H9 (cell line): ENCODE data around the gene ACER3. TPM values are rescaled to one million over a fixed set of nuclear protein-coding genes. Genes with fewer than 3 reads are reported as not detected.
A peak's percentile ranks its signal among the peaks of the same experiment; 100 is the strongest.

ENCODE experiments used
- DNase-seq: peaks from one replicate; pipeline ENCODE4 v3.0.0-alpha.2; 2017
- H2AFZ ChIP-seq: one replicate; pipeline ENCODE4 v1.6.1; 2013; ENCODE audit warnings: mild to moderate bottlenecking, low read length, control low read depth, moderate library complexity
- H2AK5ac ChIP-seq: 2 replicates; pipeline ENCODE4 v1.6.1; 2013; ENCODE audit warnings: low read length, control low read depth, mixed read lengths; ENCODE audit not compliant: insufficient read length
- H2BK120ac ChIP-seq: one replicate; pipeline ENCODE4 v1.6.1; 2013; ENCODE audit warnings: low read depth, mild to moderate bottlenecking, low read length, control low read depth, inconsistent platforms; ENCODE audit not compliant: poor library complexity, severe bottlenecking
- H2BK12ac ChIP-seq: 2 replicates; pipeline ENCODE4 v1.6.1; 2013; ENCODE audit warnings: low read length, control low read depth, mixed read lengths, low read depth; ENCODE audit not compliant: insufficient read length
- H2BK15ac ChIP-seq: 2 replicates; pipeline ENCODE4 v1.6.1; 2013; ENCODE audit warnings: low read depth, low read length, control low read depth
- H2BK20ac ChIP-seq: one replicate; pipeline ENCODE4 v1.6.1; 2013; ENCODE audit warnings: low read depth, mild to moderate bottlenecking, low read length, control low read depth, inconsistent platforms; ENCODE audit not compliant: poor library complexity, severe bottlenecking
- H2BK5ac ChIP-seq: 2 replicates; pipeline ENCODE4 v1.6.1; 2013; ENCODE audit warnings: low read length, control low read depth, mixed read lengths; ENCODE audit not compliant: insufficient read length
- H3K14ac ChIP-seq: 2 replicates; pipeline ENCODE4 v1.6.1; 2013; ENCODE audit warnings: low read length, control low read depth; ENCODE audit not compliant: insufficient read depth
- H3K18ac ChIP-seq: 2 replicates; pipeline ENCODE4 v1.6.1; 2013; ENCODE audit warnings: low read depth, mild to moderate bottlenecking, mixed read lengths, low read length, control low read depth; ENCODE audit not compliant: insufficient read length
- H3K23ac ChIP-seq: 2 replicates; pipeline ENCODE4 v1.6.1; 2013; ENCODE audit warnings: low read length, control low read depth, mixed read lengths, low read depth; ENCODE audit not compliant: insufficient read length
- H3K23me2 ChIP-seq: 2 replicates; pipeline ENCODE4 v1.6.1; 2013; ENCODE audit warnings: low read depth, mild to moderate bottlenecking, mixed read lengths, low read length, control low read depth; ENCODE audit not compliant: insufficient read length, poor library complexity, severe bottlenecking
- H3K27ac ChIP-seq: 2 replicates; pipeline ENCODE4 v1.5.1; 2013; ENCODE audit warnings: low read length, control low read depth, mixed read lengths, low read depth; ENCODE audit not compliant: insufficient read length
- H3K27me3 ChIP-seq: 2 replicates; pipeline ENCODE4 v1.6.1; 2013; ENCODE audit warnings: low read length, control low read depth, inconsistent platforms; ENCODE audit not compliant: insufficient read depth
- H3K4ac ChIP-seq: 2 replicates; pipeline ENCODE4 v1.6.1; 2013; ENCODE audit warnings: low read depth, mild to moderate bottlenecking, control low read depth, inconsistent platforms, low read length, moderate library complexity
- H3K4me1 ChIP-seq: 2 replicates; pipeline ENCODE4 v1.6.1; 2013; ENCODE audit warnings: low read length, control low read depth, inconsistent platforms; ENCODE audit not compliant: insufficient read depth
- H3K4me2 ChIP-seq: 2 replicates; pipeline ENCODE4 v1.6.1; 2013; ENCODE audit warnings: low read length, control low read depth, mixed read lengths; ENCODE audit not compliant: insufficient read length, insufficient read depth
- H3K56ac ChIP-seq: 2 replicates; pipeline ENCODE4 v1.6.1; 2013; ENCODE audit warnings: low read depth, mild to moderate bottlenecking, mixed read lengths, low read length, control low read depth; ENCODE audit not compliant: insufficient read length
- H3K79me1 ChIP-seq: 2 replicates; pipeline ENCODE4 v1.6.1; 2013; ENCODE audit warnings: low read depth, mild to moderate bottlenecking, moderate library complexity, low read length, control low read depth, inconsistent platforms; ENCODE audit not compliant: insufficient read depth, poor library complexity, severe bottlenecking
- H3K79me2 ChIP-seq: 2 replicates; pipeline ENCODE4 v1.6.1; 2013; ENCODE audit warnings: low read length, control low read depth, inconsistent platforms; ENCODE audit not compliant: insufficient read depth
- H3K9ac ChIP-seq: 2 replicates; pipeline ENCODE4 v1.6.1; 2013; ENCODE audit warnings: low read length, control low read depth, mixed read lengths; ENCODE audit not compliant: insufficient read length; ENCODE audit errors: extremely low read depth
- H3K9me3 ChIP-seq: one replicate; pipeline ENCODE4 v1.6.1; 2013; ENCODE audit warnings: low read depth, low read length, inconsistent platforms; ENCODE audit not compliant: control insufficient read depth
- H3T11ph ChIP-seq: one replicate; pipeline ENCODE4 v1.6.1; 2013; ENCODE audit warnings: mild to moderate bottlenecking, low read length, control low read depth, inconsistent platforms
- H4K20me1 ChIP-seq: one replicate; pipeline ENCODE4 v1.6.1; 2013; ENCODE audit not compliant: control insufficient read depth, insufficient read length, insufficient read depth
- H4K5ac ChIP-seq: 2 replicates; pipeline ENCODE4 v1.6.1; 2013; ENCODE audit warnings: low read depth, mild to moderate bottlenecking, mixed read lengths, low read length, control low read depth; ENCODE audit not compliant: insufficient read length
- H4K8ac ChIP-seq: replicated peaks from 2 replicates; pipeline ENCODE4 v1.6.1; 2013; ENCODE audit warnings: low read length, control low read depth, mixed read lengths, low read depth; ENCODE audit not compliant: insufficient read length
- H4K91ac ChIP-seq: 2 replicates; pipeline ENCODE4 v1.6.1; 2013; ENCODE audit warnings: low read depth, mild to moderate bottlenecking, moderate library complexity, mixed read lengths, low read length, control low read depth; ENCODE audit not compliant: insufficient read length
- H3K27ac Mint-ChIP-seq, 3 experiments: 2 replicates in 2 of 3; 3 replicates in 1 of 3; pipeline ENCODE4 v1.8.0; 2020 to 2021; ENCODE audit warnings: mixed read lengths in 3 of 3, mild to moderate bottlenecking in 1 of 3, moderate library complexity in 1 of 3
- H3K27me3 Mint-ChIP-seq: 2 replicates; pipeline ENCODE4 v1.8.0; 2021; ENCODE audit warnings: low read depth, mild to moderate bottlenecking, moderate library complexity, mixed read lengths
- H3K36me3 Mint-ChIP-seq, 3 experiments: 2 replicates in 2 of 3; 3 replicates in 1 of 3; pipeline ENCODE4 v1.8.0; 2020 to 2021; ENCODE audit warnings: low read depth in 3 of 3, mixed read lengths in 3 of 3; ENCODE audit not compliant: insufficient read depth in 1 of 3
- H3K4me1 Mint-ChIP-seq, 2 experiments: 2 replicates each; pipeline ENCODE4 v1.8.0; 2020; ENCODE audit warnings: mixed read lengths in 2 of 2
- H3K4me3 Mint-ChIP-seq, 2 experiments: 2 replicates in 1 of 2; 3 replicates in 1 of 2; pipeline ENCODE4 v1.8.0; 2020 to 2021; ENCODE audit warnings: mild to moderate bottlenecking in 2 of 2, mixed read lengths in 2 of 2, moderate library complexity in 1 of 2
- H3K9me3 Mint-ChIP-seq, 2 experiments: 2 replicates in 1 of 2; 3 replicates in 1 of 2; pipeline ENCODE4 v1.8.0; 2020; ENCODE audit warnings: mild to moderate bottlenecking in 2 of 2, mixed read lengths in 2 of 2, moderate library complexity in 1 of 2
- CTCF ChIP-seq: fragments of 200-600 bp; sonication (generic); conservative IDR thresholded peaks from 3 replicates; pipeline ENCODE4 v1.8.0; 2021; ENCODE audit warnings: antibody characterized with exemption, mild to moderate bottlenecking
- WGBS: extraction: QIAGEN DNeasy Blood & Tissue Kit; methylation state at CpG from one replicate; pipeline ENCODE4 v1.1.7; 2013; ENCODE audit warnings: missing lambda C conversion rate, low lambda C conversion rate, mixed read lengths; ENCODE audit not compliant: insufficient read length; ENCODE audit errors: extremely low coverage; 5-methylcytosine and 5-hydroxymethylcytosine counted together
- total RNA-seq: library from RNA; stranded (reverse); gene quantifications from 2 replicates; pipeline ENCODE4 v1.2.1, GENCODE V29; 2021

The ACER3 gene
- total RNA-seq, 1 experiment from 2014 or later = 14.7 TPM

- TF ChIP-seq CTCF = no peak
- H3K36me3 Mint-ChIP-seq = peaks cover 12 to 16% (median 15%) of the 10 kb centered on the region in 3 experiments
- H4K20me1 ChIP-seq = no peaks in the 10 kb centered on the region
- no peak overlapping the region for H2AK5ac ChIP-seq
- H3K56ac ChIP-seq = no peak overlapping the region
- no peak overlapping the region for H2BK15ac ChIP-seq
- no peak overlapping the region; the same call in 1 of the 2 replicates for H3K14ac ChIP-seq
- H3K18ac ChIP-seq = no peak overlapping the region
- no peak overlapping the region; the same call in 1 of the 2 replicates for H3K4ac ChIP-seq
- H2BK12ac ChIP-seq = no peak overlapping the region
- H3K4me2 ChIP-seq = no peak overlapping the region
- H4K91ac ChIP-seq = no peak overlapping the region
- no peak for DNase-seq
- peak overlapping the region in 1 of 3 experiments; percentile 33; a peak in 3 of 7 replicates for H3K27ac Mint-ChIP-seq
- no peak overlapping the region for H3K23ac ChIP-seq
- peaks cover under 1 to 17% of the 10 kb centered on the region in 2 experiments; a peak in 4 of 5 replicates for H3K9me3 Mint-ChIP-seq
- H2BK5ac ChIP-seq = no peak overlapping the region
- H3K9me3 ChIP-seq = no peaks in the 10 kb centered on the region
- no CpG with 5 or more reads among the region's 1 CpG for WGBS
- H3K27me3 Mint-ChIP-seq = no peaks in the 10 kb centered on the region
- H3K79me1 ChIP-seq = no peaks in the 10 kb centered on the region
- no peak overlapping the region for H3K4me3 Mint-ChIP-seq
- no peak overlapping the region for H3K27ac ChIP-seq
- H2BK20ac ChIP-seq = no peak overlapping the region
- no peak overlapping the region for H2BK120ac ChIP-seq
- no peaks in the 10 kb centered on the region for H3K79me2 ChIP-seq
- H3T11ph ChIP-seq = peak overlapping the region; percentile 63
- no peaks in the 10 kb centered on the region for H3K23me2 ChIP-seq
- H3K9ac ChIP-seq = no peak overlapping the region
- H4K5ac ChIP-seq = no peak overlapping the region
- peaks cover 5 to 22% of the 10 kb centered on the region in 2 experiments for H3K4me1 Mint-ChIP-seq
- no peak overlapping the region for H2AFZ ChIP-seq
- no peak overlapping the region for H4K8ac ChIP-seq
- no peaks in the 10 kb centered on the region for H3K27me3 ChIP-seq
- peaks cover 2% of the 10 kb centered on the region; the same call in 1 of the 2 replicates for H3K4me1 ChIP-seq
These were observed 50.7 kb downstream of the ACER3 start for GRCh38 chr11:76911415-76911808.
